Mesendoderm (in vitro differentiated cells): ENCODE data around the gene TBC1D10B.

ENCODE experiments used
- DNase-seq: peaks from one replicate; pipeline ENCODE4 v3.0.0; 2013
- H2AK5ac ChIP-seq: 2 replicates; pipeline ENCODE4 v1.6.1; 2013; ENCODE audit warnings: low read length, inconsistent platforms
- H2BK120ac ChIP-seq: 2 replicates; pipeline ENCODE4 v1.6.1; 2013; ENCODE audit warnings: low read depth, mild to moderate bottlenecking, low read length, moderate library complexity, mixed read lengths
- H2BK15ac ChIP-seq: replicated peaks from 2 replicates; pipeline ENCODE4 v1.6.1; 2013; ENCODE audit warnings: low read depth, mild to moderate bottlenecking, moderate library complexity
- H2BK5ac ChIP-seq: 2 replicates; pipeline ENCODE4 v1.6.1; 2013; ENCODE audit warnings: low read length, inconsistent platforms
- H3K18ac ChIP-seq: 2 replicates; pipeline ENCODE4 v1.6.1; 2013; ENCODE audit warnings: mild to moderate bottlenecking, low read length, mixed read lengths
- H3K23ac ChIP-seq: one replicate; pipeline ENCODE4 v1.6.1; 2013; ENCODE audit warnings: low read length
- H3K27ac ChIP-seq: 2 replicates; pipeline ENCODE4 v1.5.1; 2013; ENCODE audit warnings: low read depth, mild to moderate bottlenecking, inconsistent platforms, low read length, moderate library complexity
- H3K27me3 ChIP-seq: 2 replicates; pipeline ENCODE4 v1.6.1; 2013; ENCODE audit warnings: low read length, control low read depth, mild to moderate bottlenecking, inconsistent platforms; ENCODE audit not compliant: insufficient read depth, poor library complexity
- H3K36me3 ChIP-seq: 2 replicates; pipeline ENCODE4 v1.6.1; 2013; ENCODE audit warnings: low read length, inconsistent platforms; ENCODE audit not compliant: control insufficient read depth, insufficient read depth
- H3K4ac ChIP-seq: one replicate; pipeline ENCODE4 v1.6.1; 2013; ENCODE audit warnings: low read depth, mild to moderate bottlenecking, low read length, moderate library complexity
- H3K4me1 ChIP-seq: 2 replicates; pipeline ENCODE4 v1.6.1; 2013; ENCODE audit warnings: low read depth, low read length, inconsistent platforms; ENCODE audit not compliant: control insufficient read depth
- H3K4me2 ChIP-seq: 2 replicates; pipeline ENCODE4 v1.6.1; 2013; ENCODE audit warnings: low read length
- H3K4me3 ChIP-seq: 2 replicates; pipeline ENCODE4 v1.5.1; 2013; ENCODE audit warnings: mild to moderate bottlenecking, low read length
- H3K56ac ChIP-seq: one replicate; pipeline ENCODE4 v1.6.1; 2013; ENCODE audit warnings: low read length
- H3K79me1 ChIP-seq: 2 replicates; pipeline ENCODE4 v1.6.1; 2013; ENCODE audit warnings: low read length, inconsistent platforms
- H3K79me2 ChIP-seq: 2 replicates; pipeline ENCODE4 v1.6.1; 2013; ENCODE audit warnings: mild to moderate bottlenecking, low read length; ENCODE audit not compliant: control insufficient read depth, insufficient read depth
- H3K9ac ChIP-seq: 2 replicates; pipeline ENCODE4 v1.6.1; 2013; ENCODE audit warnings: low read length, inconsistent platforms
- H4K5ac ChIP-seq: one replicate; pipeline ENCODE4 v1.6.1; 2013; ENCODE audit warnings: low read length
- H4K8ac ChIP-seq: one replicate; pipeline ENCODE4 v1.6.1; 2013; ENCODE audit warnings: low read depth, mild to moderate bottlenecking, control low read depth, low read length, moderate library complexity
- WGBS: extraction: QIAGEN DNeasy Blood & Tissue Kit; methylation state at CpG from one replicate; pipeline ENCODE4 v1.1.7; 2013; ENCODE audit warnings: low lambda C conversion rate, missing lambda C conversion rate; ENCODE audit not compliant: insufficient coverage; ENCODE audit errors: extremely low coverage; 5-methylcytosine and 5-hydroxymethylcytosine counted together

The TBC1D10B gene

GRCh38 chr16:30376461-30376902 lies 6.2 kb upstream of the TBC1D10B start:
- Histone ChIP-seq H3K4me1 (peaks cover 4% of the 10 kb centered on the region), H4K8ac (no peak overlapping the region), H3K56ac (no peak overlapping the region), H3K36me3 (no peaks in the 10 kb centered on the region), H2BK5ac (no peak overlapping the region), H3K4ac (no peak overlapping the region), H3K18ac (no peak overlapping the region), H3K79me2 (no peaks in the 10 kb centered on the region), H4K5ac (no peak overlapping the region), H3K4me3 (no peak overlapping the region), H2AK5ac (no peak overlapping the region), H3K23ac (no peak overlapping the region), H3K27ac (no peak overlapping the region), H2BK120ac (no peak overlapping the region), H3K4me2 (no peak overlapping the region), H3K79me1 (no peaks in the 10 kb centered on the region), H2BK15ac (no peak overlapping the region), H3K27me3 (no peaks in the 10 kb centered on the region), H3K9ac (no peak overlapping the region)
- no peak for DNase-seq
- no CpG with 5 or more reads among the region's 8 CpGs for WGBS

GRCh38 chr16:30375864-30376263 lies 5.6 kb upstream of the TBC1D10B start:
- DNase-seq: no peak
- no peaks in the 10 kb centered on the region for H3K27me3 ChIP-seq
- no CpG with 5 or more reads among the region's 8 CpGs for WGBS

GRCh38 chr16:30374538-30374937 lies 4.2 kb upstream of the TBC1D10B start, which contains the start of gene MYL11:
MYL11 (plus strand) TSS chr16:30374802; CDS start chr16:30374858, 56 bp downstream.
- no peak within 1 kb of the TSS for H4K5ac ChIP-seq
- no peak within 1 kb of the TSS for H4K8ac ChIP-seq
- no CpG with 5 or more reads among the region's 6 CpGs for WGBS
- H3K23ac ChIP-seq: no peak within 1 kb of the TSS
- H3K9ac ChIP-seq: no peak within 1 kb of the TSS
- no peak within 1 kb of the TSS for H2BK120ac ChIP-seq
- H2BK5ac ChIP-seq: no peak within 1 kb of the TSS
- no peaks in the 10 kb centered on the region for H3K79me1 ChIP-seq
- peaks cover 1% of the 10 kb centered on the region for H3K79me2 ChIP-seq
- H3K4me3 ChIP-seq: no peak within 1 kb of the TSS
- no peak within 1 kb of the TSS for H3K4ac ChIP-seq
- H3K56ac ChIP-seq: peak within 1 kb of the TSS; percentile 25
- H3K4me1 ChIP-seq: peaks cover 6% of the 10 kb centered on the region
- H3K27ac ChIP-seq: no peak within 1 kb of the TSS
- H3K4me2 ChIP-seq: no peak within 1 kb of the TSS
- no peak within 1 kb of the TSS for H2AK5ac ChIP-seq
- H3K36me3 ChIP-seq: no peaks in the 10 kb centered on the region
- no peak within 1 kb of the TSS for H2BK15ac ChIP-seq
- no peaks in the 10 kb centered on the region for H3K27me3 ChIP-seq
- no peak for DNase-seq
- no peak within 1 kb of the TSS for H3K18ac ChIP-seq

More at GRCh38 chr16:30375864-30376263, 5.6 kb upstream of the TBC1D10B start:
- peak overlapping the region; percentile 25 for H3K56ac ChIP-seq
- no peak overlapping the region for H3K4me2 ChIP-seq
- no peak overlapping the region for H3K27ac ChIP-seq
- no peak overlapping the region for H2BK15ac ChIP-seq
- H3K18ac ChIP-seq: no peak overlapping the region
- H3K79me2 ChIP-seq: no peaks in the 10 kb centered on the region
- no peak overlapping the region for H3K23ac ChIP-seq
- peaks cover 6% of the 10 kb centered on the region for H3K4me1 ChIP-seq
- H3K4me3 ChIP-seq: no peak overlapping the region
- H4K5ac ChIP-seq: no peak overlapping the region
- H3K4ac ChIP-seq: no peak overlapping the region
- H2BK120ac ChIP-seq: no peak overlapping the region
- H3K79me1 ChIP-seq: no peaks in the 10 kb centered on the region
- no peaks in the 10 kb centered on the region for H3K36me3 ChIP-seq
- no peak overlapping the region for H3K9ac ChIP-seq
- H2BK5ac ChIP-seq: no peak overlapping the region
- H2AK5ac ChIP-seq: no peak overlapping the region
- no peak overlapping the region for H4K8ac ChIP-seq

GRCh38 chr16:30372725-30373124 lies 2.4 kb upstream of the TBC1D10B start:
- Histone ChIP-seq H3K79me1 (peaks cover 16% of the 10 kb centered on the region), H3K4me2 (no peak overlapping the region), H3K9ac (no peak overlapping the region), H2BK15ac (no peak overlapping the region), H3K27me3 (no peaks in the 10 kb centered on the region), H3K4ac (no peak overlapping the region), H2AK5ac (no peak overlapping the region), H3K23ac (no peak overlapping the region), H3K4me1 (peaks cover 19% of the 10 kb centered on the region), H3K4me3 (no peak overlapping the region), H2BK120ac (no peak overlapping the region), H4K5ac (no peak overlapping the region), H3K79me2 (peaks cover 19% of the 10 kb centered on the region), H3K56ac (no peak overlapping the region), H3K27ac (no peak overlapping the region), H3K36me3 (no peaks in the 10 kb centered on the region), H4K8ac (no peak overlapping the region), H3K18ac (no peak overlapping the region), H2BK5ac (no peak overlapping the region)
- no CpG with 5 or more reads among the region's 5 CpGs for WGBS
- DNase-seq: no peak

GRCh38 chr16:30372038-30372712 lies 1.9 kb upstream of the TBC1D10B start:
- H3K56ac ChIP-seq: no peak overlapping the region
- DNase-seq: no peak
- no peak overlapping the region for H2BK15ac ChIP-seq
- H3K36me3 ChIP-seq: no peaks in the 10 kb centered on the region
- no peak overlapping the region for H3K23ac ChIP-seq
- WGBS: no CpG with 5 or more reads among the region's 6 CpGs
- peaks cover 20% of the 10 kb centered on the region for H3K4me1 ChIP-seq
- no peak overlapping the region for H2BK5ac ChIP-seq
- H3K18ac ChIP-seq: no peak overlapping the region
- H3K4ac ChIP-seq: no peak overlapping the region
- peaks cover 25% of the 10 kb centered on the region for H3K79me2 ChIP-seq
- H3K27me3 ChIP-seq: no peaks in the 10 kb centered on the region
- H3K9ac ChIP-seq: no peak overlapping the region
- H3K4me3 ChIP-seq: no peak overlapping the region
- no peak overlapping the region for H2AK5ac ChIP-seq
- no peak overlapping the region for H2BK120ac ChIP-seq
- H3K79me1 ChIP-seq: peaks cover 21% of the 10 kb centered on the region
- no peak overlapping the region for H4K8ac ChIP-seq
- H3K27ac ChIP-seq: no peak overlapping the region
- no peak overlapping the region for H4K5ac ChIP-seq
- H3K4me2 ChIP-seq: no peak overlapping the region
